HepG2 (cell line): ENCODE measurements around the gene MPG. TPM values are rescaled to one million over a fixed set of nuclear protein-coding genes. Genes with fewer than 3 reads are reported as not detected.
A peak's percentile ranks its signal among the peaks of the same experiment; 100 is the strongest.

ENCODE experiments used
- CBX5 ChIP-seq: sonication (generic); formaldehyde crosslinking; IDR thresholded peaks from 2 replicates; pipeline ENCODE4 v1.4.0; 2020; ENCODE audit warnings: missing genetic modification reagents, borderline replicate concordance
- DNMT1 ChIP-seq: sonication (generic); formaldehyde crosslinking; IDR thresholded peaks from 2 replicates; pipeline ENCODE4 v1.5.1; 2020; ENCODE audit warnings: mild to moderate bottlenecking, missing genetic modification reagents
- ETV5 ChIP-seq: IDR thresholded peaks from 2 replicates; pipeline ENCODE4 v1.6.1; 2018; ENCODE audit warnings: missing biosample characterization, missing genetic modification reagents, inconsistent platforms, borderline replicate concordance
- KDM1A ChIP-seq: IDR thresholded peaks from 2 replicates; pipeline ENCODE4 v1.6.1; 2016; ENCODE audit warnings: missing compliant biosample characterization
- KDM5B ChIP-seq: sonication (generic); formaldehyde crosslinking; IDR thresholded peaks from 2 replicates; pipeline ENCODE4 v1.4.0; 2020; ENCODE audit warnings: missing genetic modification reagents, mild to moderate bottlenecking, borderline replicate concordance
- MATR3 ChIP-seq: sonication (generic); formaldehyde crosslinking; IDR thresholded peaks from 2 replicates; pipeline ENCODE4 v1.4.0; 2020; ENCODE audit warnings: missing genetic modification reagents
- MED1 ChIP-seq: sonication (generic); formaldehyde crosslinking; IDR thresholded peaks from 2 replicates; pipeline ENCODE4 v1.4.0; 2020; ENCODE audit warnings: missing genetic modification reagents
- SALL1 ChIP-seq: sonication (generic); formaldehyde crosslinking; IDR thresholded peaks from 2 replicates; pipeline ENCODE4 v1.8.0; 2022; ENCODE audit warnings: mild to moderate bottlenecking, missing genetic modification reagents
- SAP130 ChIP-seq: IDR thresholded peaks from 2 replicates; pipeline ENCODE4 v1.6.1; 2016; ENCODE audit warnings: low read depth
- SATB2 ChIP-seq: sonication (generic); formaldehyde crosslinking; IDR thresholded peaks from 2 replicates; pipeline ENCODE4 v1.5.0; 2020; ENCODE audit warnings: missing genetic modification reagents
- SNAPC2 ChIP-seq: sonication (generic); formaldehyde crosslinking; IDR thresholded peaks from 2 replicates; pipeline ENCODE4 v1.8.1; 2022; ENCODE audit warnings: mild to moderate bottlenecking, missing genetic modification reagents
- SP2 ChIP-seq: sonication (generic); formaldehyde crosslinking; IDR thresholded peaks from 2 replicates; pipeline ENCODE4 v1.5.1; 2020; ENCODE audit warnings: mild to moderate bottlenecking, missing genetic modification reagents
- SPEN ChIP-seq: sonication (generic); formaldehyde crosslinking; IDR thresholded peaks from 2 replicates; pipeline ENCODE4 v1.5.1; 2020; ENCODE audit warnings: low read depth, mild to moderate bottlenecking, missing genetic modification reagents
- YEATS4 ChIP-seq: sonication (generic); formaldehyde crosslinking; IDR thresholded peaks from 2 replicates; pipeline ENCODE4 v1.4.0; 2020; ENCODE audit warnings: missing genetic modification reagents, borderline replicate concordance
- ZFP36 ChIP-seq: fragments of 150-350 bp; IDR thresholded peaks from 2 replicates; pipeline ENCODE4 v1.6.1; 2018; ENCODE audit warnings: borderline replicate concordance, low read length, low read depth; ENCODE audit not compliant: partially characterized antibody
- ZNF121 ChIP-seq: sonication (generic); formaldehyde crosslinking; IDR thresholded peaks from 2 replicates; pipeline ENCODE4 v1.5.0; 2020; ENCODE audit warnings: mild to moderate bottlenecking, missing genetic modification reagents
- ZNF263 ChIP-seq: sonication (generic); formaldehyde crosslinking; IDR thresholded peaks from 2 replicates; pipeline ENCODE4 v1.4.0; 2020; ENCODE audit warnings: missing genetic modification reagents
- ZNF317 ChIP-seq: sonication (generic); formaldehyde crosslinking; IDR thresholded peaks from 2 replicates; pipeline ENCODE4 v1.5.0; 2020; ENCODE audit warnings: mild to moderate bottlenecking, missing genetic modification reagents
- ZNF629 ChIP-seq: sonication (generic); formaldehyde crosslinking; conservative IDR thresholded peaks from 2 replicates; pipeline ENCODE4 v1.5.0; 2020; ENCODE audit warnings: missing genetic modification reagents
- ZNF768 ChIP-seq: sonication (generic); formaldehyde crosslinking; IDR thresholded peaks from 2 replicates; pipeline ENCODE4 v1.4.0; 2020; ENCODE audit warnings: missing genetic modification reagents
- ZNF83 ChIP-seq: sonication (generic); formaldehyde crosslinking; IDR thresholded peaks from 2 replicates; pipeline ENCODE4 v1.4.0; 2020; ENCODE audit warnings: missing genetic modification reagents, mild to moderate bottlenecking, borderline replicate concordance
- polyA plus RNA-seq, 8 experiments: library from polyadenylated mRNA; depleted of rRNA in 3 of 8; stranded (reverse) in 7 of 8; unstranded in 1 of 8; fragments of >200 nt; fragmentation: Illumina TruSeq in 4 of 8; extraction: Trizol in 4 of 8; gene quantifications; 2 replicates each; pipeline versions ENCODE4 v1.2.1 to v1.2.3, GENCODE V29; 2011 to 2016; ENCODE audit warnings: low read depth in 4 of 8, missing spikeins in 1 of 8, mixed read lengths in 1 of 8; ENCODE audit not compliant: insufficient read depth in 1 of 8
- total RNA-seq, 5 experiments: library from RNA; depleted of rRNA; stranded (reverse); fragments of >200 nt; fragmentation: Illumina TruSeq; extraction: Trizol; gene quantifications; 2 replicates each; pipeline ENCODE4 v1.2.3, GENCODE V29; 2016; ENCODE audit warnings: low read depth in 1 of 5
- TF ChIP-seq, protein P1 (sequence below): sonication (generic); IDR thresholded peaks from 2 replicates; pipeline ENCODE4 v1.6.1; 2016; ENCODE audit warnings: low read depth, borderline replicate concordance
- TF ChIP-seq, protein P2 (sequence below): sonication (generic); formaldehyde crosslinking; IDR thresholded peaks from 2 replicates; pipeline ENCODE4 v1.4.0; 2020; ENCODE audit warnings: mild to moderate bottlenecking, missing genetic modification reagents
- TF ChIP-seq, protein P3 (sequence below): sonication (generic); formaldehyde crosslinking; IDR thresholded peaks from 2 replicates; pipeline ENCODE4 v1.4.0; 2020; ENCODE audit warnings: missing genetic modification reagents
- TF ChIP-seq, protein P4 (sequence below): sonication (generic); formaldehyde crosslinking; IDR thresholded peaks from 2 replicates; pipeline ENCODE4 v1.5.1; 2020; ENCODE audit warnings: mild to moderate bottlenecking, missing genetic modification reagents, moderate library complexity

MPG gene
- total and polyA plus RNA-seq, 2 of the 13 experiments (the other 11 are each of a cell fraction or from before 2014, with no cell fraction given) = 59.1 to 62.5 TPM

DNA sequence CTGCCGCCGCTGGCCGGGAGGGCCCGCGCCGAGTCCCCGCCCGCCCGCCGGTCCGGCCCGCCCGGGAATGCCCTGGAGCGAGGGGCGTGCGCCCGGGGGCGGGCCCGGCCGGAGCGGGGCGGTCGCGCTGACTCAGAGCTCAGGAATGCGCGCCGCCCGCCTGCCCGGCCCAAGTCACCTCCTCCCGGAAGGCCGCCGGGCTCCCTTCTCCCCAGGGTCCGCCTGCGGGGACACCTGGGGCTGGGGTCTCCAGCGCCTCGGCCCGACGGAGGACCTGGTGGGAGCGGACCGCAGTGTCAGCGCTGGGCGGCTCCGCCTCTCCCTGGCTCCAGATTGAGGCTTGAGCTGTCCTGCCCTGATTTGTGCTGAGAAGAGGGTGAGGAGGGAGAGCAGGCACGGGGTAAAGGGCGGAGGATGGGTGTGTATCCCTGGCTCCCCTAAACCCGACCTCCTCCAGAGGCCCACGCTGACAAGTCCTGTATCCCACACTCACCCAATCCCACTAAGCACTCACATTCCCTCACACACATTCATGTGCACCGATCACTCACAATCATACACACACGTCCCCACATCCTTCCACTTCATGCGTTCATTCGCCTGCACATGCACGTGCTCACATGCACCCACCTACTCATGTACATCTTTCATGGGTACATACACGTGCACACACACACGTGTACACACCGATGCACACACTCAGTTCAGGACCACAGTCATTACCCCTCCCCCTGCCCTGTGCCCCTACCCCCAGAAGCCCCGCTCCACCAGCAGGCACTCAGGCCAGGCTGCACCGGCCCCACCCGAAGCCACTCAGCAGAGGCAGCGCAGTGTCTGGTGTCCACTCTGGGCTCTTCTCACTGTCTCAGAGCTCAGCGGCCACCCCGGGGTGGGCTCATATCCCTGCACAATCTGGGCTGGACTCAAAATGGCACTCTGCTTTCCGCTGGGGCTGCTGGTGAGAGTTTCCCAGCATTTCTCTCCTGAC lies 5.2 kb upstream of the MPG start, which contains the start of gene RHBDF1 (continued):
- TF ChIP-seq, protein P1, sequence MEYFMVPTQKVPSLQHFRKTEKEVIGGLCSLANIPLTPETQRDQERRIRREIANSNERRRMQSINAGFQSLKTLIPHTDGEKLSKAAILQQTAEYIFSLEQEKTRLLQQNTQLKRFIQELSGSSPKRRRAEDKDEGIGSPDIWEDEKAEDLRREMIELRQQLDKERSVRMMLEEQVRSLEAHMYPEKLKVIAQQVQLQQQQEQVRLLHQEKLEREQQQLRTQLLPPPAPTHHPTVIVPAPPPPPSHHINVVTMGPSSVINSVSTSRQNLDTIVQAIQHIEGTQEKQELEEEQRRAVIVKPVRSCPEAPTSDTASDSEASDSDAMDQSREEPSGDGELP = no peak
- TF ChIP-seq SAP130 (CRISPR knock-in tag) (peak; percentile 64), KDM5B (no peak; the same call in 1 of the 2 replicates), DNMT1 (CRISPR knock-in tag) (0 out of 2 replicates have a peak, but pooled peaks have one; percentile 24), ZNF317 (CRISPR knock-in tag) (no peak), SALL1 (CRISPR knock-in tag) (peak; percentile 55), SNAPC2 (no peak), SP2 (CRISPR knock-in tag) (0 out of 2 replicates have a peak, but pooled peaks have one; percentile 27), YEATS4 (peak; percentile 18; the same call in 1 of the 2 replicates), SPEN (CRISPR knock-in tag) (peak; percentile 48; the same call in 1 of the 2 replicates), ZNF121 (CRISPR knock-in tag) (0 out of 2 replicates have a peak, but pooled peaks have one; percentile 19), ZNF629 (CRISPR knock-in tag) (no peak), MATR3 (CRISPR knock-in tag) (no peak), ZNF263 (CRISPR knock-in tag) (peak; percentile 24; the same call in 1 of the 2 replicates), ETV5 (CRISPR knock-in tag) (peak; percentile 52; the same call in 1 of the 2 replicates), KDM1A (peak; percentile 61; the same call in 1 of the 2 replicates), SATB2 (CRISPR knock-in tag) (no peak), MED1 (CRISPR knock-in tag) (0 out of 2 replicates have a peak, but pooled peaks have one; percentile 32), ZFP36 (peak; percentile 99), ZNF83 (CRISPR knock-in tag) (0 out of 2 replicates have a peak, but pooled peaks have one; percentile 30), CBX5 (no peak), ZNF768 (CRISPR knock-in tag) (peak; percentile 37; the same call in 1 of the 2 replicates)
- TF ChIP-seq, protein P2, sequence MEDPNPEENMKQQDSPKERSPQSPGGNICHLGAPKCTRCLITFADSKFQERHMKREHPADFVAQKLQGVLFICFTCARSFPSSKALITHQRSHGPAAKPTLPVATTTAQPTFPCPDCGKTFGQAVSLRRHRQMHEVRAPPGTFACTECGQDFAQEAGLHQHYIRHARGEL (CRISPR knock-in tag) = no peak
- TF ChIP-seq, protein P3, sequence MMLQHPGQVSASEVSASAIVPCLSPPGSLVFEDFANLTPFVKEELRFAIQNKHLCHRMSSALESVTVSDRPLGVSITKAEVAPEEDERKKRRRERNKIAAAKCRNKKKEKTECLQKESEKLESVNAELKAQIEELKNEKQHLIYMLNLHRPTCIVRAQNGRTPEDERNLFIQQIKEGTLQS = peak; percentile 98
- TF ChIP-seq, protein P4, sequence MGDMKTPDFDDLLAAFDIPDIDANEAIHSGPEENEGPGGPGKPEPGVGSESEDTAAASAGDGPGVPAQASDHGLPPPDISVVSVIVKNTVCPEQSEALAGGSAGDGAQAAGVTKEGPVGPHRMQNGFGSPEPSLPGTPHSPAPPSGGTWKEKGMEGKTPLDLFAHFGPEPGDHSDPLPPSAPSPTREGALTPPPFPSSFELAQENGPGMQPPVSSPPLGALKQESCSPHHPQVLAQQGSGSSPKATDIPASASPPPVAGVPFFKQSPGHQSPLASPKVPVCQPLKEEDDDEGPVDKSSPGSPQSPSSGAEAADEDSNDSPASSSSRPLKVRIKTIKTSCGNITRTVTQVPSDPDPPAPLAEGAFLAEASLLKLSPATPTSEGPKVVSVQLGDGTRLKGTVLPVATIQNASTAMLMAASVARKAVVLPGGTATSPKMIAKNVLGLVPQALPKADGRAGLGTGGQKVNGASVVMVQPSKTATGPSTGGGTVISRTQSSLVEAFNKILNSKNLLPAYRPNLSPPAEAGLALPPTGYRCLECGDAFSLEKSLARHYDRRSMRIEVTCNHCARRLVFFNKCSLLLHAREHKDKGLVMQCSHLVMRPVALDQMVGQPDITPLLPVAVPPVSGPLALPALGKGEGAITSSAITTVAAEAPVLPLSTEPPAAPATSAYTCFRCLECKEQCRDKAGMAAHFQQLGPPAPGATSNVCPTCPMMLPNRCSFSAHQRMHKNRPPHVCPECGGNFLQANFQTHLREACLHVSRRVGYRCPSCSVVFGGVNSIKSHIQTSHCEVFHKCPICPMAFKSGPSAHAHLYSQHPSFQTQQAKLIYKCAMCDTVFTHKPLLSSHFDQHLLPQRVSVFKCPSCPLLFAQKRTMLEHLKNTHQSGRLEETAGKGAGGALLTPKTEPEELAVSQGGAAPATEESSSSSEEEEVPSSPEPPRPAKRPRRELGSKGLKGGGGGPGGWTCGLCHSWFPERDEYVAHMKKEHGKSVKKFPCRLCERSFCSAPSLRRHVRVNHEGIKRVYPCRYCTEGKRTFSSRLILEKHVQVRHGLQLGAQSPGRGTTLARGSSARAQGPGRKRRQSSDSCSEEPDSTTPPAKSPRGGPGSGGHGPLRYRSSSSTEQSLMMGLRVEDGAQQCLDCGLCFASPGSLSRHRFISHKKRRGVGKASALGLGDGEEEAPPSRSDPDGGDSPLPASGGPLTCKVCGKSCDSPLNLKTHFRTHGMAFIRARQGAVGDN = peak; percentile 43
